ENCODE results near the gene TGM4.
"Not testable (repeated sequence)": the region's sequence is repeated elsewhere in the genome, so short reads cannot be mapped to it uniquely, and the experiment has no call there.

The TGM4 gene

GRCh38 chr3:44948239-44948638, 73.8 kb downstream of the TGM4 start:
- DNase-seq (ENCODE audit: low read depth) = no peak
- no peak for TF ChIP-seq CTCF (IDR thresholded peaks at IDR 0.05; ENCODE audit: insufficient read depth, low read depth, low read length, missing control alignments)
- no peak overlapping the region for H3K4me3 ChIP-seq (ENCODE audit: low read length)

- not testable (repeated sequence) for H3K4me3 ChIP-seq (ENCODE audit: low read length); DNase-seq (ENCODE audit: low read depth)
Measured at GRCh38 chr3:44949770-44950169, 75.4 kb downstream of the TGM4 start.

- no peak for DNase-seq (ENCODE audit: low read depth)
- TF ChIP-seq CTCF (IDR thresholded peaks at IDR 0.05; ENCODE audit: insufficient read depth, low read depth, low read length, missing control alignments) = no peak
- H3K4me3 ChIP-seq (ENCODE audit: low read length) = no peak overlapping the region
Measured at GRCh38 chr3:44950275-44950734, 75.9 kb downstream of the TGM4 start.

GRCh38 chr3:44952689-44953088, 78.3 kb downstream of the TGM4 start:
- TF ChIP-seq CTCF (IDR thresholded peaks at IDR 0.05; ENCODE audit: insufficient read depth, low read depth, low read length, missing control alignments) = no peak
- DNase-seq (ENCODE audit: low read depth) = peak; percentile 59
- H3K4me3 ChIP-seq (ENCODE audit: low read length) = no peak overlapping the region

GRCh38 chr3:44954304-44954703, 79.9 kb downstream of the TGM4 start:
- no peak for DNase-seq (ENCODE audit: low read depth)
- TF ChIP-seq CTCF (IDR thresholded peaks at IDR 0.05; ENCODE audit: insufficient read depth, low read depth, low read length, missing control alignments) = no peak
- H3K4me3 ChIP-seq (ENCODE audit: low read length) = no peak overlapping the region

GRCh38 chr3:44954962-44955361, 80.6 kb downstream of the TGM4 start:
- TF ChIP-seq CTCF (IDR thresholded peaks at IDR 0.05; ENCODE audit: insufficient read depth, low read depth, low read length, missing control alignments) = no peak
- no peak overlapping the region for H3K4me3 ChIP-seq (ENCODE audit: low read length)
- peak; percentile 36 for DNase-seq (ENCODE audit: low read depth)

- DNase-seq (ENCODE audit: low read depth) = no peak
- H3K4me3 ChIP-seq (ENCODE audit: low read length) = no peak overlapping the region
- no peak for TF ChIP-seq CTCF (IDR thresholded peaks at IDR 0.05; ENCODE audit: insufficient read depth, low read depth, low read length, missing control alignments)
Measured at GRCh38 chr3:44955917-44956316, 81.5 kb downstream of the TGM4 start.

Measured in epithelial cell of esophagus (primary cell).